Nephron progenitor cell (in vitro differentiated cells): ENCODE data around the gene LEKR1.
"Not testable (repeated sequence)": the region's sequence is repeated elsewhere in the genome, so short reads cannot be mapped to it uniquely, and the experiment has no call there.

ENCODE experiments used
- DNase-seq: peaks from one replicate; pipeline ENCODE4 v3.0.0; 2021
- H3K27ac Mint-ChIP-seq: 2 replicates; pipeline ENCODE4 v1.8.0; 2021; ENCODE audit warnings: mild to moderate bottlenecking, moderate library complexity, mixed read lengths
- H3K27me3 Mint-ChIP-seq: 2 replicates; pipeline ENCODE4 v1.8.0; 2021; ENCODE audit warnings: mild to moderate bottlenecking, low read depth, mixed read lengths; ENCODE audit not compliant: poor library complexity
- H3K36me3 Mint-ChIP-seq: 2 replicates; pipeline ENCODE4 v1.8.0; 2021; ENCODE audit warnings: low read depth, mixed read lengths
- H3K4me1 Mint-ChIP-seq: 2 replicates; pipeline ENCODE4 v1.8.0; 2021; ENCODE audit warnings: mixed read lengths
- H3K4me3 Mint-ChIP-seq: 2 replicates; pipeline ENCODE4 v1.8.0; 2021; ENCODE audit warnings: mild to moderate bottlenecking, moderate library complexity, mixed read lengths
- H3K9me3 Mint-ChIP-seq: 2 replicates; pipeline ENCODE4 v1.8.0; 2021; ENCODE audit warnings: mild to moderate bottlenecking, moderate library complexity, mixed read lengths
- CTCF ChIP-seq: fragments of 200-600 bp; sonication (generic); IDR thresholded peaks from 2 replicates; pipeline ENCODE4 v1.5.0; 2021; ENCODE audit warnings: antibody characterized with exemption

The LEKR1 gene

GRCh38 chr3:156867920-156868319, 41.8 kb downstream of the LEKR1 start:
- Mint-ChIP-seq H3K9me3 (peaks cover 15% of the 10 kb centered on the region), H3K27me3 (no peaks in the 10 kb centered on the region), H3K27ac (no peak overlapping the region), H3K4me1 (no peaks in the 10 kb centered on the region), H3K4me3 (no peak overlapping the region), H3K36me3 (peaks cover 6% of the 10 kb centered on the region)
- no peak for DNase-seq
- no peak for TF ChIP-seq CTCF

- Mint-ChIP-seq H3K9me3 (peaks cover 73% of the 10 kb centered on the region), H3K27me3 (peaks cover 4% of the 10 kb centered on the region), H3K27ac (no peak overlapping the region), H3K4me3 (no peak overlapping the region), H3K4me1 (no peaks in the 10 kb centered on the region), H3K36me3 (peaks cover 10% of the 10 kb centered on the region)
- no peak for DNase-seq
- no peak for TF ChIP-seq CTCF
Measured at GRCh38 chr3:156873906-156874305, 47.8 kb downstream of the LEKR1 start.

DNA sequence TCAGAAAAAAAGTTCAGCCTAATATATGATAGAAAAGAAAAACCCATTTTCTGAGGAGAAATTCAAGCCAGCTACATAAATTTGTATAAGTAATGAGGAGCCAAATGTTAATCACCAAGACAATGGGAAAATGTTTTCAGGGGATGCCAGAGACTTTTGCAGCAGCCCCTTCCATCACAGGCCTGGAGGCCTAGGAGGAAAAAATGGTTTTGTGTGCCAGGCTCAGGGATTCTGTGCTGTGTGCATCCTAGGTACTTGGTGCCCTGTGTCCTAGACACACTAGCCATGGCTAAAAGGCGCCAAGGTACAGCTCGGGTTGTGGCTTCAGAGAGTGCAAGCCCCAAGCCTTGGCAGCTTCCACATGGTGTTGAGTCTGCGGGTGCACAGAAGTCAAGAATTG, 53.3 kb downstream of the LEKR1 start:
- H3K4me1 Mint-ChIP-seq, H3K36me3 Mint-ChIP-seq, H3K4me3 Mint-ChIP-seq, H3K27ac Mint-ChIP-seq, DNase-seq: not testable (repeated sequence)
- H3K9me3 Mint-ChIP-seq = peaks cover 80% of the 10 kb centered on the region
- H3K27me3 Mint-ChIP-seq = peaks cover 10% of the 10 kb centered on the region

DNA sequence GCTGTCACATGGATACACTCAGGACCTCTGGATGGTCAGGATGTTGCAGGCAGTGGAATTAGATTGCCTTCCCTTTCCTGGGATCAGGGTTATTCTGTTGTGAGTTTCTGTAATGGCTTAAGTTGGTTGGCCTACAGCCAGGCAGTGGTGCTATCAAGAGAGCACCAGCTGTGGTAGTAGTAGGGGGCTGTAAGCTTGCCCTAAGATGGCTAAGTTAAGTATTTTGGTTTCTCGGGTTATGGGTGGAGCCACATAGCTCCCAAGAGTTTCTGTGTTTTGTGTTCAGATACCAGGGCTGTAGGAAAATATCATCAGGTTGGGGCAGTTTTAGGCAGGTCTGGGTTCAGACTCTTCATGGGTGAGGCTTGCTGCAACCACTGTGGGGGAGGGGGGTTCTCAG, 59.6 kb downstream of the LEKR1 start:
- H3K9me3 Mint-ChIP-seq = peaks cover 30% of the 10 kb centered on the region
- H3K4me3 Mint-ChIP-seq = no peak overlapping the region
- DNase-seq = no peak
- peaks cover 6% of the 10 kb centered on the region for H3K27me3 Mint-ChIP-seq
- TF ChIP-seq CTCF = no peak
- no peaks in the 10 kb centered on the region for H3K4me1 Mint-ChIP-seq
- H3K27ac Mint-ChIP-seq = no peak overlapping the region
- H3K36me3 Mint-ChIP-seq = no peaks in the 10 kb centered on the region

DNA sequence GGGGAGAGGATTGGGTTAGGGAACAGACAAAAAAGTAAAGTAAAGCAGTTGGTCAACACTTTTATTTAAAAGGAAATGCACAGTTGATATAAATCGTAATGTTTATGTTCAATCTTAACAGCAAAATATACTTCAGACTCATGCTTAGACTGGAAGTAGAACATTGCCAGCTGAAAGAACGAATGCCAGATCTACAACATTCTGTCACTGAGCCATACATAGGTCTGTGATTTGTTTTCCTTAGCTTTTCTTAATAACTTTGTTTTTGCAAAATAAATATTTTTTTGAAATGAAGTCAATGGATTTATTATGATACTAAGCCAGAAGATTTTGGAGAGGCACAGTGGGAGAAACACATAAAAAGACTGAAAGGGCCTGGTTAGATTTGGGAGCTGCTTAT, 62.0 kb downstream of the LEKR1 start:
- Mint-ChIP-seq H3K36me3 (no peaks in the 10 kb centered on the region), H3K27ac (no peak overlapping the region), H3K4me3 (no peak overlapping the region), H3K4me1 (no peaks in the 10 kb centered on the region), H3K9me3 (peaks cover 24% of the 10 kb centered on the region), H3K27me3 (peaks cover 7% of the 10 kb centered on the region)
- no peak for TF ChIP-seq CTCF
- no peak for DNase-seq

DNA sequence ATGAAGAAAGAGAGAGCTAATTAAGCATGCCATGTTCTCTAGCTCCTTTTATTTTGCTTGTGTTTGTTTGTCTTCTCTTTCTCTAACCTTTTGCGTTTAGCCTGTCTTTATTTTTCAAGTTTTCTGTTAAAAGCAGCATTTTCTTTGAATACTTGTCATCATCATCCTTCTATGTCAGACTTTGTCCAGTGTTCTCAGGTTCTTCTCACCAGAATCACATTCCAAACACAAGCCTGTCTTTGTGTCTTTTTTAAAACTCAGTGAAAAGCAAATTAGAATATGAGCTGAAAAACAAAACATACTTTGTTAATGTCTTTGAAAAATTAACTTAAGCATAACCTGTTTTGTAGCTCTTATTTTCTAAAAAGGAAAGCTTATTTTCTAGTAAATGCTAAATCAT, 62.4 kb downstream of the LEKR1 start:
- Mint-ChIP-seq H3K36me3 (no peaks in the 10 kb centered on the region), H3K4me3 (no peak overlapping the region), H3K27me3 (peaks cover 3% of the 10 kb centered on the region), H3K27ac (no peak overlapping the region), H3K9me3 (peaks cover 20% of the 10 kb centered on the region), H3K4me1 (no peaks in the 10 kb centered on the region)
- no peak for TF ChIP-seq CTCF
- DNase-seq = no peak
